RPMI8226 (cell line): ENCODE results near the gene TGFBR3L.
"Not testable (repeated sequence)": the region's sequence is repeated elsewhere in the genome, so short reads cannot be mapped to it uniquely, and the experiment has no call there.

Experiments
- DNase-seq: peaks from one replicate; pipeline ENCODE4 v3.0.0-alpha.2; 2015

Gene TGFBR3L

GRCh38 chr19:7918062-7918614 lies 3.5 kb downstream of the TGFBR3L start:
- not testable (repeated sequence) for DNase-seq

GRCh38 chr19:7918615-7919421 lies 4.2 kb downstream of the TGFBR3L start:
- no peak for DNase-seq

- peak; percentile 97 for DNase-seq
Observed at GRCh38 chr19:7919610-7920518, 5.2 kb downstream of the TGFBR3L start, which contains the start of gene SNAPC2. Gene SNAPC2, plus strand, starts transcription at chr19:7920338. Its CDS starts 29 bp downstream, at chr19:7920367.

GRCh38 chr19:7920519-7921301 lies 6.1 kb downstream of the TGFBR3L start:
- DNase-seq: peak; percentile 98

- no peak for DNase-seq
Observed at GRCh38 chr19:7921302-7921966, 6.8 kb downstream of the TGFBR3L start.

DNA sequence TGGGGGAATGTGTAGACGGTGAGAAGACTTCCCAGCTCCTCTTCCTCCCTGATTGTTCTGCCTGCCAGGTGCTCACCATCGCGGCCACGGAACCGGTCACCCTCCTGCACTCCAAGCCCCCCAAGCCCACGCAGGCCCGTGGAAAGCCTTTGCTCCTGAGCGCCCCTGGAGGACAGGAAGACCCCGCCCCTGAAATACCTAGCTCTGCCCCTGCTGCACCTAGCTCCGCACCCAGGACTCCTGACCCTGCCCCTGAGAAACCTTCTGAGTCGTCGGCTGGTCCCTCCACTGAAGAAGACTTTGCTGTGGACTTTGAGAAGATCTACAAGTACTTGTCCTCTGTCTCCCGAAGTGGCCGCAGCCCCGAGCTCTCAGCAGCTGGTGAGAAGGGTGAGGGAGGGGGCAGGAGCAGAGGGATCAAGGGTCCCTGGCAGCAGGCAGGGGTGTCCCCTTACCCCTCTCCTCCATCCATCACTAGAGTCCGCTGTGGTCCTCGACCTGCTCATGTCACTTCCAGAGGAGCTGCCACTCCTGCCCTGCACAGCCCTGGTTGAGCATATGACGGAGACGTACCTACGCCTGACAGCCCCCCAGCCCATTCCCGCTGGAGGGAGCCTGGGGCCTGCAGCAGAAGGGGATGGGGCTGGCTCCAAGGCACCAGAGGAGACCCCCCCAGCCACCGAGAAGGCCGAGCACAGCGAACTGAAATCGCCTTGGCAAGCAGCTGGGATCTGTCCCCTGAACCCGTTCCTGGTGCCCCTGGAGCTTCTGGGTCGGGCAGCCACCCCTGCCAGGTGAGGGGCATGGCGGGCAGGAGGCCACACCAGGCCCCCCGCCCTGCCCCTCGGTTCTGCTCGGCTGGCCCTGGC lies 7.6 kb downstream of the TGFBR3L start:
- no peak for DNase-seq

DNA sequence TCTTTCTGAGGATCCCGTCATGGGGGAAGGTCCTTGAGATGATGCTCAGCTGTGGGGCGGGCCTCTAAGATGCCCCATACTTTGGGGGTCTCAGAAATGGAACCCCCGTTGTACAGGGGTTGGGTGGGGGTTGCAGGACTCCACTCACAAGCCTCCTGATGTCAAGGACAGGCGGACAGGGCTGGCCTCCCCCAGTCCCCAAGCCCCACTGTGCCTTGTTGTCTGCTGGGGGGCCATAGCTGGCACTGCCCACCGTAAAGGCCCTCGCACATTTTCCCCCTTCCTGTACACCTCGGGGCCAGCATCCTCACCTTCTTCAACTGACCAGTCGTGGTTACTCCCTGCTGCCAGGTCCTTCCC lies 8.2 kb downstream of the TGFBR3L start:
- no peak for DNase-seq

GRCh38 chr19:7923295-7924191 lies 8.9 kb downstream of the TGFBR3L start:
- DNase-seq: no peak

GRCh38 chr19:7924241-7924640 lies 9.6 kb downstream of the TGFBR3L start:
- no peak for DNase-seq

- no peak for DNase-seq
Observed at GRCh38 chr19:7924651-7925170, 10.1 kb downstream of the TGFBR3L start.

DNA sequence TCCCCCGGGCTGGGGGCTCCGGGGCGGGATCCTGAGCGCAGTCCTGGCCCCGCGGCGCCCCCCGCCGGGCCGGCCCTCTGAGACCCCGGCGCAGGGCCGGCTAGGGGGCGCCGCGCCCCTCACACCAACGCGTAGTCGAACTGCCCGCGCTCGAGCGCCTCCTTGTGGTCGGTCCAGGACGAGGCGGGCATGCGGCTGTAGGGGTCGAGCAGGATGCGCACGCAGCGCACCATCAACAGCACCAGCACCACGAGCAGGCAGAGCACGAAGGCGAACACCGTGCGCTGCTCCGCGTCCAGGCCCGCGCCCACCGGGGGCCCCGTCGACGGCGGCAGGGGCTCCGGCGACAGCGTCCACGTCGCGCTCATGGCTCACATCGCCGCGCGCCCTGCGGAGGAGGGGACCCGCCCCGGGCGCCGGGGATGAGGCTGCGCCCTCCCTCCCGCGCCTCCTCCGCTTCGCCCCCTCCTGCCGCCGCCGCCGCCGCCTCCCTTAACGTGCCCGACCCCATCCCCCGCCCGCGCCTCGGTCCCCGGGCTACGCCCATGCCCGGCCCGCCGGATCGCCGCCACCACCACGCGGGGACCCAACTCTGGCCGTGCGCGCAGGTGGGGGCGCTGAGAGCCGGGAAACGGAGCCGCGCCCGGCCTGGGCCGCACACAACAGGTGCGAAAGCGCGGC lies 10.7 kb downstream of the TGFBR3L start:
- peak; percentile 84 for DNase-seq

GRCh38 chr19:7926021-7926726 lies 11.5 kb downstream of the TGFBR3L start, which contains the start of gene CTXN1:
Gene CTXN1, minus strand, starts transcription at chr19:7926135. Its CDS starts 597 bp downstream, at chr19:7925538.
- DNase-seq: peak; percentile 77

- no peak for DNase-seq
Observed at GRCh38 chr19:7926727-7927604, 12.3 kb downstream of the TGFBR3L start.

DNA sequence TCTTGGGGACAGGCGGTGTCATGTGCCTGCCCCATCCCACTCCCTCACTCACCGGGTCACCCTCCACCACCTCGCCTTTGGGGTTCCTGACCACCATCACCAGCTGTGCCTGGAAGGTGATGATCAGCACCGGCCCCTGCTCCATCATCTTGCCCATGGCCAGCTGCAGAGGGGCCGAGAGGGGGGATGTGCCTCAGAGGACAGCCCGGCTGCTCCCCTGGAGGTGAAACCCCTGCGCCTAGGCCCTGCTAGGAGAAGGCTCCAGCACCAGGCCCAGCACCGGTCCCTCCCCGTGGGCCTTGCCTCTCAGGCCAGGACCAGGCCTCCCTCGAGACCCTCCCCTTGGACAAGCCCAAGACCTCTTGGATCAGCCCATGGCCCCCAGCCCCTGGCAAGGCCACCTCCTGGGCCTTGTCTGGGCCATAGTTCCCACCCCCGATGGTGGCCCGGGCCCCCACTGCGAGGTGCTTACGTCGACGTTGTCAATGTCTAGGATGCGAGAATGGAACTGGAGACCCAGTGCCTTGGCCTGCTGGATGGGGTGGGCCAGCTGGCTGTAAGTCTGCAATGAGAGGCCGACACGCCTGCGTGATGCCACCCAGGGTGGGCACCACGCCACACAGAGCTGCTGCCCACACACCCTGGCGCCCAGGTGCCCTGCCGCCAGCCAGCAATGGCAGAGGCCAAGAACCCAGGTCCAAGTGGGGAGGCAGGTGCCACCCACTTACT lies 13.1 kb downstream of the TGFBR3L start:
- no peak for DNase-seq

- DNase-seq: no peak
Observed at GRCh38 chr19:7928334-7928706, 13.7 kb downstream of the TGFBR3L start.
